GM23338 (cell line): Measurements from ENCODE around the gene RFX2. TPM values are rescaled to one million over a fixed set of nuclear protein-coding genes. Genes with fewer than 3 reads are reported as not detected.

Experiments used
- ATAC-seq: fragments of 200-7000 bp; cut with Tn5 transposase; 3 replicates; pipeline ENCODE4 v1.9.1; 2020
- DNase-seq: peaks from one replicate; pipeline ENCODE4 v3.0.0-alpha.2; 2015; ENCODE audit warnings: low spot score
- H2AFZ ChIP-seq: fragments of 200-600 bp; sonication (generic); 2 replicates; pipeline ENCODE4 v1.8.0; 2016; ENCODE audit warnings: antibody characterized with exemption, mild to moderate bottlenecking, moderate library complexity
- H3F3A ChIP-seq: fragments of 200-600 bp; sonication (generic); replicated peaks from 2 replicates; pipeline ENCODE4 v1.8.0; 2017; ENCODE audit warnings: antibody characterized with exemption, mixed run types, low read depth
- H3K27ac ChIP-seq: fragments of 200-600 bp; sonication (generic); 2 replicates; pipeline ENCODE4 v1.6.1; 2016; ENCODE audit warnings: low read depth
- H3K27me3 ChIP-seq: fragments of 200-600 bp; sonication (generic); 2 replicates; pipeline ENCODE4 v1.8.0; 2016; ENCODE audit warnings: mild to moderate bottlenecking, mixed run types, moderate library complexity; ENCODE audit not compliant: insufficient read depth
- H3K36me3 ChIP-seq: fragments of 200-600 bp; sonication (generic); 2 replicates; pipeline ENCODE4 v1.8.0; 2016; ENCODE audit warnings: mild to moderate bottlenecking; ENCODE audit not compliant: insufficient read depth
- H3K4me1 ChIP-seq: fragments of 200-600 bp; sonication (generic); 2 replicates; pipeline ENCODE4 v1.8.0; 2016; ENCODE audit warnings: mild to moderate bottlenecking, moderate library complexity; ENCODE audit not compliant: insufficient read depth
- H3K4me2 ChIP-seq: fragments of 200-600 bp; sonication (generic); 2 replicates; pipeline ENCODE4 v1.7.1; 2017; ENCODE audit warnings: mixed run types
- H3K4me3 ChIP-seq: fragments of 200-600 bp; sonication (generic); 2 replicates; pipeline ENCODE4 v1.6.1; 2016; ENCODE audit warnings: mixed run types
- H3K79me2 ChIP-seq: fragments of 200-600 bp; sonication (generic); replicated peaks from 2 replicates; pipeline ENCODE4 v1.8.0; 2017; ENCODE audit warnings: mild to moderate bottlenecking; ENCODE audit not compliant: insufficient read depth
- H3K9me2 ChIP-seq: fragments of 200-600 bp; sonication (generic); 2 replicates; pipeline ENCODE4 v1.8.0; 2017; ENCODE audit not compliant: insufficient read depth
- H4K20me1 ChIP-seq: fragments of 200-600 bp; sonication (generic); replicated peaks from 2 replicates; pipeline ENCODE4 v1.8.0; 2017; ENCODE audit warnings: mild to moderate bottlenecking; ENCODE audit not compliant: insufficient read depth
- H3K27ac Mint-ChIP-seq: 2 replicates; pipeline ENCODE4 v1.8.0; 2020; ENCODE audit warnings: inconsistent platforms, mild to moderate bottlenecking, moderate library complexity, mixed read lengths
- H3K27me3 Mint-ChIP-seq: 3 replicates; pipeline ENCODE4 v1.8.0; 2022; ENCODE audit warnings: low read depth, mild to moderate bottlenecking, moderate library complexity, mixed read lengths, inconsistent platforms; ENCODE audit not compliant: insufficient read depth, poor library complexity
- H3K36me3 Mint-ChIP-seq: 3 replicates; pipeline ENCODE4 v1.8.0; 2021; ENCODE audit warnings: low read depth, mild to moderate bottlenecking, inconsistent platforms, moderate library complexity, mixed read lengths
- H3K4me1 Mint-ChIP-seq: 3 replicates; pipeline ENCODE4 v1.8.0; 2020; ENCODE audit warnings: mild to moderate bottlenecking, inconsistent platforms, mixed read lengths
- H3K4me3 Mint-ChIP-seq: 3 replicates; pipeline ENCODE4 v1.8.0; 2021; ENCODE audit warnings: moderate library complexity, mild to moderate bottlenecking, inconsistent platforms, mixed read lengths
- H3K9me3 Mint-ChIP-seq: 3 replicates; pipeline ENCODE4 v1.8.0; 2020; ENCODE audit warnings: moderate library complexity, mild to moderate bottlenecking, inconsistent platforms, mixed read lengths
- CREB1 ChIP-seq: fragments of 250-450 bp; sonication (Bioruptor Pico); IDR thresholded peaks from 2 replicates; pipeline ENCODE4 v1.5.0; 2020; ENCODE audit warnings: low read depth, mild to moderate bottlenecking, moderate library complexity
- EZH2 ChIP-seq: fragments of 200-600 bp; sonication (generic); IDR thresholded peaks from one replicate; pipeline ENCODE4 v1.8.0; 2017; ENCODE audit warnings: antibody characterized with exemption, mild to moderate bottlenecking, low read depth; ENCODE audit not compliant: unreplicated experiment
- EZH2phosphoT487 ChIP-seq: fragments of 200-600 bp; sonication (generic); IDR thresholded peaks from one replicate; pipeline ENCODE4 v1.8.1; 2018; ENCODE audit warnings: antibody characterized with exemption; ENCODE audit not compliant: unreplicated experiment
- JUNB ChIP-seq: IDR thresholded peaks from one replicate; pipeline ENCODE4 v1.6.1; 2016; ENCODE audit warnings: antibody characterized with exemption; ENCODE audit not compliant: unreplicated experiment
- NANOG ChIP-seq: IDR thresholded peaks from 2 replicates; pipeline ENCODE4 v1.6.1; 2016; ENCODE audit warnings: antibody characterized with exemption, borderline replicate concordance
- POLR2AphosphoS5 ChIP-seq: IDR thresholded peaks from 2 replicates; pipeline ENCODE4 v1.6.1; 2016; ENCODE audit warnings: antibody characterized with exemption, low read depth
- REST ChIP-seq: IDR thresholded peaks from one replicate; pipeline ENCODE4 v1.6.1; 2018; ENCODE audit warnings: antibody characterized with exemption; ENCODE audit not compliant: unreplicated experiment
- STAT1 ChIP-seq: IDR thresholded peaks from one replicate; pipeline ENCODE4 v1.6.1; 2016; ENCODE audit warnings: antibody characterized with exemption; ENCODE audit not compliant: unreplicated experiment
- ZNF114 ChIP-seq: fragments of 250-450 bp; sonication (Bioruptor Pico); IDR thresholded peaks from 2 replicates; pipeline ENCODE4 v1.5.0; 2020; ENCODE audit warnings: mild to moderate bottlenecking, moderate library complexity
- ZNF331 ChIP-seq: fragments of 250-450 bp; sonication (Bioruptor Pico); IDR thresholded peaks from 2 replicates; pipeline ENCODE4 v1.5.0; 2020; ENCODE audit warnings: low read depth, mild to moderate bottlenecking, moderate library complexity
- polyA plus RNA-seq: library from polyadenylated mRNA; unstranded; fragments of >200 nt; fragmentation: Nextera tagmentation; extraction: Ambion mirVana; gene quantifications from 2 replicates; pipeline ENCODE4 v1.2.1, GENCODE V29; 2016
- total RNA-seq: library from RNA; depleted of rRNA; stranded (reverse); fragments of >200 nt; shearing (Covaris generic); gene quantifications from 2 replicates; pipeline ENCODE4 v1.2.3, GENCODE V29; 2014
- TF ChIP-seq, protein P1 (sequence below): fragments of 250-450 bp; sonication (Bioruptor Pico); IDR thresholded peaks from 2 replicates; pipeline ENCODE4 v1.5.0; 2020; ENCODE audit warnings: mild to moderate bottlenecking, moderate library complexity
- TF ChIP-seq, protein P2 (sequence below), 2 experiments: fragments of 200-600 bp in 1 of 2; sonication (generic) in 1 of 2; conservative IDR thresholded peaks; 2 replicates each; pipeline versions ENCODE4 v1.5.1 to v1.6.1; 2016 to 2017; ENCODE audit warnings: antibody characterized with exemption in 2 of 2, low read depth in 2 of 2, mild to moderate bottlenecking in 2 of 2, moderate library complexity in 1 of 2
- TF ChIP-seq, protein P3 (sequence below): IDR thresholded peaks from 2 replicates; pipeline ENCODE4 v1.6.1; 2016; ENCODE audit warnings: antibody characterized with exemption

The RFX2 gene
- total and polyA plus RNA-seq, 2 experiments from 2014 or later: 4.6 to 13.0 TPM

GRCh38 chr19:6030214-6030507 is 80.1 kb downstream of the RFX2 start:
- no peaks in the 10 kb centered on the region for H3K79me2 ChIP-seq
- no peak overlapping the region for H3K27ac Mint-ChIP-seq
- no peak for DNase-seq
- H3K27me3 Mint-ChIP-seq: peaks cover 6% of the 10 kb centered on the region
- H3K4me1 Mint-ChIP-seq: no peaks in the 10 kb centered on the region
- no peak overlapping the region for H3K4me2 ChIP-seq
- no peaks in the 10 kb centered on the region for H3K9me2 ChIP-seq
- H3K36me3 ChIP-seq: no peaks in the 10 kb centered on the region
- no peaks in the 10 kb centered on the region for H3K4me1 ChIP-seq
- no peak for ATAC-seq
- H3K36me3 Mint-ChIP-seq: no peaks in the 10 kb centered on the region
- H4K20me1 ChIP-seq: 0 out of 2 replicates have a peak, but pooled peaks cover 3% of the 10 kb centered on the region
- H3F3A ChIP-seq: no peaks in the 10 kb centered on the region
- H3K9me3 Mint-ChIP-seq: no peaks in the 10 kb centered on the region
- H3K27ac ChIP-seq: no peak overlapping the region
- H3K4me3 Mint-ChIP-seq: no peak overlapping the region
- H3K4me3 ChIP-seq: no peak overlapping the region
- TF ChIP-seq ZNF331 (CRISPR knock-in tag): no peak
- no peak for TF ChIP-seq CREB1 (CRISPR knock-in tag)
- TF ChIP-seq, protein P1, sequence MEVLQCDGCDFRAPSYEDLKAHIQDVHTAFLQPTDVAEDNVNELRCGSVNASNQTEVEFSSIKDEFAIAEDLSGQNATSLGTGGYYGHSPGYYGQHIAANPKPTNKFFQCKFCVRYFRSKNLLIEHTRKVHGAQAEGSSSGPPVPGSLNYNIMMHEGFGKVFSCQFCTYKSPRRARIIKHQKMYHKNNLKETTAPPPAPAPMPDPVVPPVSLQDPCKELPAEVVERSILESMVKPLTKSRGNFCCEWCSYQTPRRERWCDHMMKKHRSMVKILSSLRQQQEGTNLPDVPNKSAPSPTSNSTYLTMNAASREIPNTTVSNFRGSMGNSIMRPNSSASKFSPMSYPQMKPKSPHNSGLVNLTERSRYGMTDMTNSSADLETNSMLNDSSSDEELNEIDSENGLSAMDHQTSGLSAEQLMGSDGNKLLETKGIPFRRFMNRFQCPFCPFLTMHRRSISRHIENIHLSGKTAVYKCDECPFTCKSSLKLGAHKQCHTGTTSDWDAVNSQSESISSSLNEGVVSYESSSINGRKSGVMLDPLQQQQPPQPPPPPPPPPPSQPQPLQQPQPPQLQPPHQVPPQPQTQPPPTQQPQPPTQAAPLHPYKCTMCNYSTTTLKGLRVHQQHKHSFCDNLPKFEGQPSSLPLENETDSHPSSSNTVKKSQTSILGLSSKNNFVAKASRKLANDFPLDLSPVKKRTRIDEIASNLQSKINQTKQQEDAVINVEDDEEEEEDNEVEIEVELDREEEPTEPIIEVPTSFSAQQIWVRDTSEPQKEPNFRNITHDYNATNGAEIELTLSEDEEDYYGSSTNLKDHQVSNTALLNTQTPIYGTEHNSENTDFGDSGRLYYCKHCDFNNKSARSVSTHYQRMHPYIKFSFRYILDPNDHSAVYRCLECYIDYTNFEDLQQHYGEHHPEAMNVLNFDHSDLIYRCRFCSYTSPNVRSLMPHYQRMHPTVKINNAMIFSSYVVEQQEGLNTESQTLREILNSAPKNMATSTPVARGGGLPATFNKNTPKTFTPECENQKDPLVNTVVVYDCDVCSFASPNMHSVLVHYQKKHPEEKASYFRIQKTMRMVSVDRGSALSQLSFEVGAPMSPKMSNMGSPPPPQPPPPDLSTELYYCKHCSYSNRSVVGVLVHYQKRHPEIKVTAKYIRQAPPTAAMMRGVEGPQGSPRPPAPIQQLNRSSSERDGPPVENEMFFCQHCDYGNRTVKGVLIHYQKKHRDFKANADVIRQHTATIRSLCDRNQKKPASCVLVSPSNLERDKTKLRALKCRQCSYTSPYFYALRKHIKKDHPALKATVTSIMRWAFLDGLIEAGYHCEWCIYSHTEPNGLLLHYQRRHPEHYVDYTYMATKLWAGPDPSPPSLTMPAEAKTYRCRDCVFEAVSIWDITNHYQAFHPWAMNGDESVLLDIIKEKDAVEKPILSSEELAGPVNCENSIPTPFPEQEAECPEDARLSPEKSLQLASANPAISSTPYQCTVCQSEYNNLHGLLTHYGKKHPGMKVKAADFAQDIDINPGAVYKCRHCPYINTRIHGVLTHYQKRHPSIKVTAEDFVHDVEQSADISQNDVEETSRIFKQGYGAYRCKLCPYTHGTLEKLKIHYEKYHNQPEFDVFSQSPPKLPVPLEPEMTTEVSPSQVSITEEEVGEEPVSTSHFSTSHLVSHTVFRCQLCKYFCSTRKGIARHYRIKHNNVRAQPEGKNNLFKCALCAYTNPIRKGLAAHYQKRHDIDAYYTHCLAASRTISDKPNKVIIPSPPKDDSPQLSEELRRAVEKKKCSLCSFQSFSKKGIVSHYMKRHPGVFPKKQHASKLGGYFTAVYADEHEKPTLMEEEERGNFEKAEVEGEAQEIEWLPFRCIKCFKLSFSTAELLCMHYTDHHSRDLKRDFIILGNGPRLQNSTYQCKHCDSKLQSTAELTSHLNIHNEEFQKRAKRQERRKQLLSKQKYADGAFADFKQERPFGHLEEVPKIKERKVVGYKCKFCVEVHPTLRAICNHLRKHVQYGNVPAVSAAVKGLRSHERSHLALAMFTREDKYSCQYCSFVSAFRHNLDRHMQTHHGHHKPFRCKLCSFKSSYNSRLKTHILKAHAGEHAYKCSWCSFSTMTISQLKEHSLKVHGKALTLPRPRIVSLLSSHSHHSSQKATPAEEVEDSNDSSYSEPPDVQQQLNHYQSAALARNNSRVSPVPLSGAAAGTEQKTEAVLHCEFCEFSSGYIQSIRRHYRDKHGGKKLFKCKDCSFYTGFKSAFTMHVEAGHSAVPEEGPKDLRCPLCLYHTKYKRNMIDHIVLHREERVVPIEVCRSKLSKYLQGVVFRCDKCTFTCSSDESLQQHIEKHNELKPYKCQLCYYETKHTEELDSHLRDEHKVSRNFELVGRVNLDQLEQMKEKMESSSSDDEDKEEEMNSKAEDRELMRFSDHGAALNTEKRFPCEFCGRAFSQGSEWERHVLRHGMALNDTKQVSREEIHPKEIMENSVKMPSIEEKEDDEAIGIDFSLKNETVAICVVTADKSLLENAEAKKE (CRISPR knock-in tag): no peak
- TF ChIP-seq POLR2AphosphoS5: no peak
- TF ChIP-seq STAT1: no peak
- no peak for TF ChIP-seq EZH2phosphoT487
- TF ChIP-seq JUNB: no peak
- TF ChIP-seq, protein P2, sequence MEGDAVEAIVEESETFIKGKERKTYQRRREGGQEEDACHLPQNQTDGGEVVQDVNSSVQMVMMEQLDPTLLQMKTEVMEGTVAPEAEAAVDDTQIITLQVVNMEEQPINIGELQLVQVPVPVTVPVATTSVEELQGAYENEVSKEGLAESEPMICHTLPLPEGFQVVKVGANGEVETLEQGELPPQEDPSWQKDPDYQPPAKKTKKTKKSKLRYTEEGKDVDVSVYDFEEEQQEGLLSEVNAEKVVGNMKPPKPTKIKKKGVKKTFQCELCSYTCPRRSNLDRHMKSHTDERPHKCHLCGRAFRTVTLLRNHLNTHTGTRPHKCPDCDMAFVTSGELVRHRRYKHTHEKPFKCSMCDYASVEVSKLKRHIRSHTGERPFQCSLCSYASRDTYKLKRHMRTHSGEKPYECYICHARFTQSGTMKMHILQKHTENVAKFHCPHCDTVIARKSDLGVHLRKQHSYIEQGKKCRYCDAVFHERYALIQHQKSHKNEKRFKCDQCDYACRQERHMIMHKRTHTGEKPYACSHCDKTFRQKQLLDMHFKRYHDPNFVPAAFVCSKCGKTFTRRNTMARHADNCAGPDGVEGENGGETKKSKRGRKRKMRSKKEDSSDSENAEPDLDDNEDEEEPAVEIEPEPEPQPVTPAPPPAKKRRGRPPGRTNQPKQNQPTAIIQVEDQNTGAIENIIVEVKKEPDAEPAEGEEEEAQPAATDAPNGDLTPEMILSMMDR (conservative IDR thresholded peaks at IDR 0.05; ENCODE audit: low read depth in 2 of 2): no peak
- no peak for TF ChIP-seq EZH2
- TF ChIP-seq, protein P3, sequence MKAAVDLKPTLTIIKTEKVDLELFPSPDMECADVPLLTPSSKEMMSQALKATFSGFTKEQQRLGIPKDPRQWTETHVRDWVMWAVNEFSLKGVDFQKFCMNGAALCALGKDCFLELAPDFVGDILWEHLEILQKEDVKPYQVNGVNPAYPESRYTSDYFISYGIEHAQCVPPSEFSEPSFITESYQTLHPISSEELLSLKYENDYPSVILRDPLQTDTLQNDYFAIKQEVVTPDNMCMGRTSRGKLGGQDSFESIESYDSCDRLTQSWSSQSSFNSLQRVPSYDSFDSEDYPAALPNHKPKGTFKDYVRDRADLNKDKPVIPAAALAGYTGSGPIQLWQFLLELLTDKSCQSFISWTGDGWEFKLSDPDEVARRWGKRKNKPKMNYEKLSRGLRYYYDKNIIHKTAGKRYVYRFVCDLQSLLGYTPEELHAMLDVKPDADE: no peak
- TF ChIP-seq ZNF114: no peak
- TF ChIP-seq REST: no peak
- no peak for TF ChIP-seq NANOG
- no peak overlapping the region for H2AFZ ChIP-seq
- H3K27me3 ChIP-seq: no peaks in the 10 kb centered on the region
